NCI-H82 (cell line): Measurements from ENCODE around the gene OR51I2.
A peak's percentile ranks its signal among the peaks of the same experiment; 100 is the strongest.

Experiments used
- DNase-seq: peaks from one replicate; lab custom pipeline; 2025; lab: John Stamatoyannopoulos, UW

The OR51I2 gene

DNA sequence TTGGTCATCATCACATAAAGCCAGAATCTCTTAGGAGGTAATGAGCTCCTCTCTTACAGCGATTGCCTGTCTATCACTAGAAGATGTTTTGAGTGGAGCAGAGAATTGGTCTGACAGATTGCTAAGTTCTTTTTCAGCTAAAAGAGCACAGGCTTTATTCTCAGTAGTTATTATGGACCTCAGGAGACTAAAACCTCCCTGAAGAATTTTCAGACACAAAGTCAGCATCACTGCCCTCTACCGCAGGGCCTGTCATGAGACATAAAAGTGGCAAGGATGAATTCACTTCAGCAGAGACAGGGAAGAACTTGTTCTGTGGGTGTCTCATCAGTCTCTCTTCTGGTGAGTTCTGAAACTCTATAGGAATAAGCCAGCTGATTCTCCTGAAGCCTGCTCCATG is at the start of gene OR51I2:
Gene OR51I2, plus strand, starts transcription at position 301 of the 400 bp plus-strand sequence. CDS start 4,166 bp downstream, outside the sequence.
- DNase-seq = no peak

DNA sequence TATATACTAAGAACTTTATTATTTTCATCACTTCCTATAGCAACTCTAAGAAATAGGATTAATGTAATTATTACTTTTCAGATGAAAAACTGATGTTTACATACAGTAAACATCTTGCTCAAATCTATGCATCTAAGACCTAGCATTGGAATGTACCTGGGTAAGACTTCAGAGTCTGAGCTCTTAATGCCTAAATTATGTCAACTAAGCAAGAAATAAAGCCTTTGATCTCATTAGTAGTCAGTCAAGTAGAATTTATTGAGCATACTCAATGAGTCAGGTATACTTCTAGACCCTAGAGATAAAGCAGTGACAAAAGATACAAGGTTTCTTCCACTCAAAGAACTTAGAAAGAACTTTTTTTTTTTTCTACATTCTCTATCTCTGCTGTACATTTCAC is 44.0 kb upstream of the OR51I2 start:
- DNase-seq = no peak

DNA sequence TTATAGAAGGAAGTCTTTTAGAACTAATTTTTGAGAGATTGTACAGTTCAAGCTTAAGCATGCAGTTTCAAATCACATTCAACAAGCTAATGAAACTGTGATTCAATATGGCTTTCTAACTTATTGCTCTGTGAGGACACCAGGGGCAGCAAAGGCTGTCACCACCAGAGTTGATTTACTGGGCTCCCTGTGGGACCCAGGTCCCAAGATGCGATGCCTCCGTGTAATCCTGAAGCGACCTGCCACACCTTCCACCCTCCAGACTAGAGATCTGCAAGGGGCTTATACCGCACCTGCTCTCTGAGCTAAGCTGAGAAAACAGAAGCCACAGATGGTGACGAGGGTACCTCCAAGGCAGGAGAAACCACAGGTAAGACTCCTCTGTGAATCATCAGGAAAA is 28.1 kb upstream of the OR51I2 start:
- DNase-seq = no peak

DNA sequence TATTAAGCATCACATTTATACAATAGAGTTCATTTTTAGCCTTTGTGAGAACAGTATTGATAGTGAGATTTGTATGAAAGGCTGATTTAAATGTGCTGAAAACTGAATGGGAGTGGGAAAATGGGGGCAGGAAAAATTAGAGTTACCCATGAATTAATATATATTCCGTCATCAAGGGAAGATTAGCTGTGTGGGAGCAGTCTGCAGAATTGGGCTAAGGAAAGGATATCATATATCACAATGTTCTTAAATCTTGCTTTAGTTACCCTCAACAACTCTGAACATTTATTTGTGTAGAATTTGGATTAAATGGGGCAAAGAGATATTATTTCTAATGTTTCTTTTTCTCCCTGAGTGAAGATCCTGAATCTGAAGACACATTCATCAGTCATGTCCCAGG is 27.3 kb upstream of the OR51I2 start, which contains the start of gene OR51Q1:
Gene OR51Q1, plus strand, starts transcription at position 301 of the 400 bp plus-strand sequence. Its CDS starts 90 bp downstream, at position 391.
- DNase-seq = no peak

DNA sequence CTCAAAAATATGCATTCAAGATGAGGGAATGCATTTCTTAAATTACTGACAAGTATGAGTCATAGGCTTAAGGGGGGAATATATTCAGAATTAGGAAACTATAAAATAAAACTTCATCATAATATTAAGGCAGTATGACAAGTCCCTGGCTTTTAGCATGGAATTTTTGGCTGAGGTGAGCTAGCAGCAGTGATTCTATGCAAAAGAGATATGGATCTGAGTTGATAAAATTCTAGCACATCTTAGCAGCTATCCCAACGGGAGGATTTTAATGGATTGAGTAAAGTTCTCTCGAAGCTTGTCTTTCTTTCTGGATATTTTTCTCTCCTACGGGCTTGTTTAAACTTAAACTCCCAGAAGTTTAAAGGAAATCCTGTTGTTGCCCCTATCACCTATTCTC is 26.0 kb upstream of the OR51I2 start:
- DNase-seq = no peak

DNA sequence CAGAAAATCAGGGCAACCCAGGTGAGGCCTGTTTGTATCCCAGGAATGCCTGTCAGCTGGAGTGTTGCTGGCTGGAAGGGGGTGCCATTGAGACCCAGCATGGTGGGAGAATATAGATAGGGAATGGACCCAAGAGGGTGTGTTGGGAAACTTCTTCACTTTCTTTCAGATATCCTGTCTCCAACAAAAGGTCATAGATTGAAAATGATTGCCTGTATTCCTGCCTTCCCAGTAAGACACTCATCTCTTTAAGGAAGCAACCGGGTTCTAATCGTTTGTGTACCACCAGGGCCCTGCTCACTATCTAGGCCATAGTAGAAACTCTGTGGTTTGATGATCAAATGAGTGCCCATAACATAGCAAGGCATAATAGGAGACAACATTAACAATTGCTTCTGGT is 7.7 kb upstream of the OR51I2 start, which contains the start of gene OR51I1:
Gene OR51I1, minus strand, starts transcription at position 101 of the 400 bp plus-strand sequence. Its CDS starts 0 bp downstream, at position 101.
- no peak for DNase-seq

- DNase-seq = no peak
Measured at GRCh38 chr11:5443835-5444393, 5.2 kb upstream of the OR51I2 start.

GRCh38 chr11:5449432-5449831 is 309 bp downstream of the OR51I2 start:
- DNase-seq = no peak

- no peak for DNase-seq
Measured at GRCh38 chr11:5460983-5461621, 12.0 kb downstream of the OR51I2 start.

- DNase-seq = no peak
Measured at GRCh38 chr11:5467527-5467926, 18.4 kb downstream of the OR51I2 start.

DNA sequence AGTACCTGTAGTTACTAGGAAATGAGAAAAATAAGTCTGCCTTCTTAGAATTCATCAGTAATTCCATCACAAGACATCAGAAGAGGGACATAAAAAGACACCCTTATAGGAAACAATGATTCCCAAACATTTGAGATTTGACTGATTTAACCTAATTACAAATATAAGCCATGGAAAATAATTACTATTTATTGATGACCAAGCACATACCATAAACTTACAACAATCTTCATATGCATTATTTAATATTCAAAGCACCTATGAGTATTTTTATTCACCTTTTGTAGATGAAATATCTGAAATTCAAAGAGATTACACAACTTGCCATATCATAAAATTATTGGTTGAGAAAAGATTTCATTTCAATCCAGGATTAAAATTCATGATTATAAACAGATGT is 24.8 kb downstream of the OR51I2 start:
- DNase-seq = no peak

GRCh38 chr11:5476186-5476819 is 27.2 kb downstream of the OR51I2 start:
- DNase-seq = peak; percentile 69

GRCh38 chr11:5486003-5486402 is 36.9 kb downstream of the OR51I2 start:
- no peak for DNase-seq

DNA sequence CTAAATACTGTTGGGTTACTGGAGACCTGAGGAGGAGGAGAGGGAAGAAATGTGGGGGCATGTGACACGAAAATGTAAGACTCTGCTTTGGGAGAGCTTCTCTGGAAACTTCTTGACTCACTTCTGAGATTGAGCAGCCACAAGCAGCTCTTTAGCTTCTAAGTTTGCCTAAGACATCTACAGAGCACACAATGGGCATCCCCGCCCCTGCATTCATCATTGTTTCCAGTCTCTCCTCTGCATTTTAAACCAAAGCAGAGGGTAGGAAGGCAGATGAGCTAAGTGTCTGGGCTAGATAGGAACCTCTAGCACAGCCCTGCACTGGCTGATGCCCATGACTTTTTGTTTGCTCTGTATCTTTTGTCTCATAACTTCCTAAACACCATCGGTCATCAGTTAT is 37.3 kb downstream of the OR51I2 start:
- DNase-seq = no peak

DNA sequence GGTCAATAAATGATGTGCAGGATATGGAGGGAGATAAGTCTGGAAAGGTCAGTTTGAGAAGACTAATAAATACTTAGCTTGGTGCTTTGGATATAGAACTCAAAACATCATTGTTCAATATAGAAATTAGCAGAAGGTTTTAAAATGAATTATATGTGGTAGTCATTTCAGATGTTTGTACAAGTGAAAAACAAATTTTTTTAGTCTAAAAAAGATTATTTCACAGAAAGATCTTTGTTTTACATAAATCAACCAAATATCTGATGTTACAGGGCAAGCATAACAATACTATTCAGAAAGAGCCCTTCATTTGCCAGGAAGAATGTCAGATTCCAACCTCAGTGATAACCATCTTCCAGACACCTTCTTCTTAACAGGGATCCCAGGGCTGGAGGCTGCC is 39.3 kb downstream of the OR51I2 start, which contains the start of gene OR52D1:
Gene OR52D1, plus strand, starts transcription at position 301 of the 400 bp plus-strand sequence. Its CDS starts 22 bp downstream, at position 323.
- DNase-seq = no peak

- no peak for DNase-seq
Measured at GRCh38 chr11:5488798-5489399, 39.8 kb downstream of the OR51I2 start.

DNA sequence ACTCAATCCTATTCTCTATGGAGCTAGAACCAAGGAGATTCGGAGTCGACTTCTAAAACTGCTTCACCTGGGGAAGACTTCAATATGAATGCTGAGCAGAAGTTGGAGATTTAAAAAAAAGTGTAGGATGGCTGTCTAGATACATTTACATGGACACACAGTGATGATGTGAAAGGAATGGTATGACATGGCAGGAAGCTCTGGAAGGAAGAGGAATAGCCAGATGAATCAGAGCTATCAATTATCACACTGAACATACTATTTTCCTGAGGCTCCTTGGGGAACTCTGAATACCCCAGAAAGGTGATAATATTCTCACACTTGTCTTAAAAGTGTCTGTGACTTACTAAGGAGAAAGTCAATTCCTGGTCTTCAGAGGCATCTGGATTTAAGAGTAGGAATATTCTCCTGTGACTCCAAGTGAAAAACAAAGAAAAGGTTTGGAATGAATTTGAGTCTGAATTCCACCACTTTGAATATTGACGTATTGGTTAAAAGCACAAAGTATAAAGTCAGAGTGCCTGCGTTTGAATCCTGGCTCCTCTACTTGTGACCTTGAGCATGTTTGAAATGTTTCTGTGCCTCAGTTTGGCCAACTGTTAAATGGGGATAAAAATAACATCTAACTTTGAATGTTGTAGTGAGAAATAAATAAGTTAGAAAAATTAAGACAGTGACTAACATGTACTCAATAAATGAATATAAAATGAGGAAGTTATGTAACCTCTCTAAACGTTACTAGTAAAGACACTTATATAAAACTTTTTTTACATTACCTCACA is 40.6 kb downstream of the OR51I2 start:
- no peak for DNase-seq

- no peak for DNase-seq
Measured at GRCh38 chr11:5499671-5500070, 50.5 kb downstream of the OR51I2 start.

DNA sequence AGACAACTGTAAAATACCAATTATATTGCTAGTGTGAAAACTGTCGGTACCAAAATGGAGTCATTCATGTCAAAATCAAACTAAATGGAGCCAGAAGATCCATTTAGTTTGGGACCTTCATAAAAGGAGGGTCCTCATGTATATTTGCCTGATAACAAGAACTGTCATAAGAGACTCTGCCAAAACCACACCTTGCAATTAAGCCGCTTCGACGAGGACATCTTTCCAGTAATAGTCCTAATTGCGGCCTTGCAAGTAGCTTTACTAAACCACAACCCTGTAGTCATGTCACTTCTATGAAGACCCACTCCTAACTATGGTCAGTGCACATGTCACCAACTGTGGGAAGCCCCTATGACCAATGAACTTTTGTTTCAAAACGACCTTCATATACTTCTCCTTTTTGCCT is 51.3 kb downstream of the OR51I2 start:
- no peak for DNase-seq

- peak; percentile 11 for DNase-seq
Measured at GRCh38 chr11:5504403-5504921, 55.3 kb downstream of the OR51I2 start.

GRCh38 chr11:5505363-5506048 is 56.4 kb downstream of the OR51I2 start:
- no peak for DNase-seq
